HAP-1 (cell line): ENCODE data around the gene FHIT.
A peak's percentile ranks its signal among the peaks of the same experiment; 100 is the strongest.
"Not testable (repeated sequence)": the region's sequence is repeated elsewhere in the genome, so short reads cannot be mapped to it uniquely, and the experiment has no call there.

Source experiments
- DNase-seq, 2 experiments: peaks; one replicate each; pipeline ENCODE4 v3.0.0-alpha.2; 2016 to 2020; ENCODE audit warnings: low spot score in 2 of 2
- H3K27me3 ChIP-seq: fragments of 250-450 bp; sonication (Bioruptor Pico); 2 replicates; pipeline ENCODE4 v1.5.1; 2020; ENCODE audit warnings: low read depth, mild to moderate bottlenecking, moderate library complexity
- H3K36me3 ChIP-seq: fragments of 250-450 bp; sonication (Bioruptor Pico); replicated peaks from 2 replicates; pipeline ENCODE4 v1.5.1; 2020; ENCODE audit warnings: mild to moderate bottlenecking
- H3K4me1 ChIP-seq: fragments of 250-450 bp; sonication (Bioruptor Pico); 2 replicates; pipeline ENCODE4 v1.5.1; 2020; ENCODE audit warnings: mild to moderate bottlenecking
- H3K4me3 ChIP-seq: fragments of 250-450 bp; sonication (Bioruptor Pico); 2 replicates; pipeline ENCODE4 v1.5.1; 2020; ENCODE audit warnings: mild to moderate bottlenecking, moderate library complexity
- H3K9me3 ChIP-seq: fragments of 250-450 bp; sonication (Bioruptor Pico); 2 replicates; pipeline ENCODE4 v1.5.1; 2020; ENCODE audit warnings: mild to moderate bottlenecking, moderate library complexity
- in situ Hi-C: fragments of 300-500 bp; cut with MboI; formaldehyde crosslinking; loops from 3 replicates; pipeline ENCODE4 v1.14.3; 2020; ENCODE audit warnings: low sequenced_read_pairs, inconsistent platforms, mixed read lengths

Gene FHIT

DNA sequence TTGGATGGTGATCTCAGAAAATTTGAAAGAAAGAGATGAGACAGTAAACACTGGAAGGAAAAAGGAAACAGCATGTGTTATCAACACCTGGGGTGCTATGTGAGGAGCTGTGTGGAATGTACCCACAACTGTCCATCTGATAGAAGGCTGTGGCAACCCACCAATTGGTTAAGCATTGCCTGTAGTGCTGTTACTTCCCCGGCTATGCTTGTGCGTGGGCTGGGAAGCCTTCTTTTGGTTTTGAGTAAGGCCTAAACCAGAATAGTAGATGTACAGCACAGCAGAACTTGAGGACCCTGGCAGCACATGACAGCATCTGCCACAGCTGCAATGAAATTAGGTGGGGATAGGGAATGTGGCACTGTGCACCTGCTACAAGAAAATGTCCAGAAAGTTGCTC, 184.5 kb downstream of the FHIT start:
- in situ Hi-C loops: no loop called here
- H3K36me3 ChIP-seq: no peaks in the 10 kb centered on the region

DNA sequence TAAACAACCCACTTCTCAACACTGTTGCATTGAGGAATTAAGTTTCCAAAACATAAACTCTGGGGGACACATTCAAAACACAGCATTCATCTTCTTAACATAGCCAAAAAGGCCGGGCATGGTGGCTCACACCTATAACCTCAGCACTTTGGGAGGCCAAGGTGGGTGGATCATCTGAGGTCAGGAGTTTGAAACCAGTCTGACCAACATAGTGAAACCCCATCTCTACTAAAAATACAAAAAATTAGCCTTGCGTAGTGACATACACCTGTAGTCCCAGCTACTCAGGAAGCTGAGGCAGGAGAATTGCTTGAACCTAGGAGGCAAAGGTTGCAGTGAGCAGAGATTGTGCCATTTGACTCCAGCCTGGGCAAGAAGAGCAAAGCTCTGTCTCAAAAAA, 185.0 kb downstream of the FHIT start:
- DNase-seq, H3K27me3 ChIP-seq, H3K4me1 ChIP-seq, in situ Hi-C loops, H3K4me3 ChIP-seq, H3K9me3 ChIP-seq, H3K36me3 ChIP-seq: not testable (repeated sequence)

More for the DNA sequence above, 184.5 kb downstream of the FHIT start:
- H3K9me3 ChIP-seq: no peaks in the 10 kb centered on the region
- no peaks in the 10 kb centered on the region for H3K27me3 ChIP-seq
- H3K4me1 ChIP-seq: no peaks in the 10 kb centered on the region
- no peak overlapping the region for H3K4me3 ChIP-seq
- DNase-seq: no peak

DNA sequence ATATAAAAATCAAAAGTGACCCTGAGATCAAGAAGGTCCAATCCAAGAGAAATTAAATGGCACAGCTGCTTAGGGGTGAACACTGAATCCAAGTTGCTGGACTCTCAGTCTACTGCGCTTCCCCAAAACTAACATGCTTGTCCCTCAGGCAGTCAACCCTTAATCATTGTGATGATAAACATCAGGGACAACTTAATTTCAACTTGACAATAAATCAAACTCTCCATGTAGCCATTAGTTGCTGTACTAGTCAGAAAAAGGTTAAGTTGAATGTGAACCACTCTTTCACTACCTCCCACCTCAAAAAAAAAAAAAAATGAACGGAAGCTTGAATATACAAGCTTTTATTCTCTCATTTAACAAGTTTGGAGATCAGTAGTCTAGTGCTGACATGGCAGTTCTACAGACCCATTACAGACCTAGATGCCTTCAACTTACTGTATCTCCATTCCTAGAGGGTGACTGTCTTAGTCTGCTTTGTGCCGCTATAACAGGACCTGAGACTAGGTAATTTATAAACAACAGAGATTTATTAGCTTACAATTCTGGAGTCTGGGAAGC, 185.7 kb downstream of the FHIT start:
- no peaks in the 10 kb centered on the region for H3K27me3 ChIP-seq
- no peaks in the 10 kb centered on the region for H3K9me3 ChIP-seq
- DNase-seq: no peak
- no peaks in the 10 kb centered on the region for H3K36me3 ChIP-seq
- no peak overlapping the region for H3K4me3 ChIP-seq
- no peaks in the 10 kb centered on the region for H3K4me1 ChIP-seq
- in situ Hi-C loops: no loop called here

DNA sequence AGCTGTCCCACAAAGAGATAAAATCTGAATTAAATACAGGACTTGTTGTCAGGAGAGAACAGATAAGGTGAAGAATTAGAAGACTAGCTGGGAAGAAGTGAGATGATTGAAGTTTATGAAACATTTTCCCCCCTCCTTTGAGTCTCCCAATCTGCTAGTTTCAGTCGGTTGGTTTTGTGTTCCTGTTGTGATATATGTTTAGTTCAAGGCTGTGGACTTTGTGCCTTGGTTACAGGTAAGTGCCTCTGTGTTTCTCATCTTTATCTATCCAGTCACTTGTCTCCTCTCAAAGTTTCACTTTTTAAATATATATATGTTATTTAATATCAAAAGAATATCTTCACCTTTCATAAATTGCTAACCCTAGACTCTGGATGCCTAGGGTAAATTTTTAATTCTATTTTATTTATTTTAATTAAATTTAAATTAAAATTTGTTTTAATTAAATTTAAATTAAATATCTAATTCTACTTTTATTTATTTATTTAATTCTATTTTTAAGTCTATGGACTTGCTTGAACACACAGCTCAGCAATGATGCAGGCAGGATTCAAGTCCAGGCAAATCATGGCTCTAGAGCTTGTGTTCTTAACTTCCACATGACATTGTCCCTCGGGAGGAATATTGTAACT, 190.0 kb downstream of the FHIT start:
- Histone ChIP-seq H3K4me3 (no peak overlapping the region), H3K9me3 (no peaks in the 10 kb centered on the region), H3K4me1 (no peaks in the 10 kb centered on the region), H3K36me3 (no peaks in the 10 kb centered on the region), H3K27me3 (no peaks in the 10 kb centered on the region)
- in situ Hi-C loops: no loop called here
- DNase-seq: no peak

DNA sequence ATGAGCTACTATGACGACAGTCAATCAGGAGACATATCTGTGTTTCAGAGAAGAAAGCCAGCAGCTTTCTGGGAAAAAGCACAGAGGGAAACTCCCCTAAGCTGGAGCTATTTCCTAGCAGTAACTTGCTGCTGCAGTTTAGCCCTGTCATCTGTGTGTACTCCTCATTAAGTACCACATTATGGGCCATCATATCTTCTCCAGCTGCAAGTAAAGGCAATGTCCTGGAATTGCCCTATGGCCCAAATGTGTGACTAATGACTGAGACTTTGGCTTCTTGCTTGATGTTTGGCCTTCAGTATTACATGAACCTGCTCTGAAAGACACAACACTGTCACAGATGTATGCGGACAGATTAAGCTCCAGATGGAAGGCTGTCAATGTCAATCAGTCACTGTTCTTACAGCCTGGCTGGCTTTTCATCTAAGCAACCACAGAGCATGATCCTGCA, 190.8 kb downstream of the FHIT start:
- Histone ChIP-seq H3K36me3 (no peaks in the 10 kb centered on the region), H3K27me3 (no peaks in the 10 kb centered on the region), H3K4me1 (no peaks in the 10 kb centered on the region), H3K9me3 (no peaks in the 10 kb centered on the region), H3K4me3 (no peak overlapping the region)
- no peak for DNase-seq
- in situ Hi-C loops: no loop called here

DNA sequence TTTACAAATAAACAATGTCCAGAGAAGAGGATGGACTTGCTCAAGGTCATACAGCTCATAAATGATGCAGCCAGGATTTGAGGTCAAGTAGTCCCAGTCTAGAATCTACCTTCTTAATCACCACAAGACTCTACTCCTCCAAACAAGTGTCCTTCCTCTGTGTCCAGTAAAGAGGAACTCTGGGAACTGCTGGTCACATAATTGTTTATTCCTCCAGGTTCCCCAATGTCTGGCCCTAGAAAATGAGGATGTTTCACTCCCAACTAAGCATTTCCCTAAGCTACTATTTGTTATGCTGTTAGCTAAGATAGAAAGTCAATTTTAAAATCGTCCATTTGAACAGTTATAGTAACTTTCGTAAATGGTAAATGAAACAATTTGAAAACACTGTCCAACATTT, 192.4 kb downstream of the FHIT start:
- H3K36me3 ChIP-seq: no peaks in the 10 kb centered on the region
- DNase-seq: no peak
- H3K4me3 ChIP-seq: no peak overlapping the region
- in situ Hi-C loops: no loop called here
- no peaks in the 10 kb centered on the region for H3K9me3 ChIP-seq
- no peaks in the 10 kb centered on the region for H3K27me3 ChIP-seq
- no peaks in the 10 kb centered on the region for H3K4me1 ChIP-seq

DNA sequence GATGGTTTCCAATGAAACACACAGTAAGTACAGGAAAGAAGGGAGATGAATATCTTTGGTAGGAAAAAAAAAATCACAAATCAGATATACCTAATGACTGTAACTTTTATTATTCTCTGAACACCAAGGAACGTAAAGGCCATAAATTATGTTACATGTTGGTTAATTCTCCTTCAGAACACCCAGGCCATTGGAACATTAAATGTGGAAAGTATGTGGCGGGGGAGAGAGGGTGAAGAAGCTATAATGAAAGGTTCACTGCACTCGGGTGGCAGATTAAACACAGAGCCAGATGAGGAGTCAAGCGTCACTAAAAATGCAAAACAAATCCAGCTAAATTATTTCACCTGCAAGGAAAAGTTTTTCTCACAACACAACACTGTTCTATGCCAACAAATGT, 193.8 kb downstream of the FHIT start:
- in situ Hi-C loops: no loop called here
- Histone ChIP-seq H3K36me3 (no peaks in the 10 kb centered on the region), H3K9me3 (no peaks in the 10 kb centered on the region), H3K4me3 (no peak overlapping the region), H3K27me3 (no peaks in the 10 kb centered on the region), H3K4me1 (peaks cover 3% of the 10 kb centered on the region; the same call in 1 of the 2 replicates)
- DNase-seq: no peak

DNA sequence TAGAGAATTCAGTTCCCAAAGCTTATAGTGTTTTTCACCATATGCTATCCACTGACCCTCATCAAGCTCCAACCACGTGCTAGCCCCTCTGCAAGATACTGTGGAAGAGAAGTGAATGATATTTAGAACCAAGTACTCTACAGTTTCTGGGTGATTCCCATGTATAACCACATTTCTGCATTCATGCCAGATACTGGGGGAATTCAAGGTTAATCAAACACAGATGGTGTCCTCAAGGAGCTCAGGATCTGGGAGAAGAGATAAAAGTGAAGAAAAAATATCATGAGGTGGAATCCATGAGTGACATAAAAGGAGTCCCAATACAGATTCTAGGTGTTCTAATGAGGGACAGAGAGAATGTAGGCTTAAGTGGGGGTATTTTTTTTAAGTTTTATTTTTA, 195.8 kb downstream of the FHIT start:
- DNase-seq: no peak
- Histone ChIP-seq H3K36me3 (no peaks in the 10 kb centered on the region), H3K4me3 (no peak overlapping the region), H3K9me3 (no peaks in the 10 kb centered on the region), H3K27me3 (no peaks in the 10 kb centered on the region), H3K4me1 (peaks cover 5% of the 10 kb centered on the region; the same call in 1 of the 2 replicates)
- in situ Hi-C loops: no loop called here

DNA sequence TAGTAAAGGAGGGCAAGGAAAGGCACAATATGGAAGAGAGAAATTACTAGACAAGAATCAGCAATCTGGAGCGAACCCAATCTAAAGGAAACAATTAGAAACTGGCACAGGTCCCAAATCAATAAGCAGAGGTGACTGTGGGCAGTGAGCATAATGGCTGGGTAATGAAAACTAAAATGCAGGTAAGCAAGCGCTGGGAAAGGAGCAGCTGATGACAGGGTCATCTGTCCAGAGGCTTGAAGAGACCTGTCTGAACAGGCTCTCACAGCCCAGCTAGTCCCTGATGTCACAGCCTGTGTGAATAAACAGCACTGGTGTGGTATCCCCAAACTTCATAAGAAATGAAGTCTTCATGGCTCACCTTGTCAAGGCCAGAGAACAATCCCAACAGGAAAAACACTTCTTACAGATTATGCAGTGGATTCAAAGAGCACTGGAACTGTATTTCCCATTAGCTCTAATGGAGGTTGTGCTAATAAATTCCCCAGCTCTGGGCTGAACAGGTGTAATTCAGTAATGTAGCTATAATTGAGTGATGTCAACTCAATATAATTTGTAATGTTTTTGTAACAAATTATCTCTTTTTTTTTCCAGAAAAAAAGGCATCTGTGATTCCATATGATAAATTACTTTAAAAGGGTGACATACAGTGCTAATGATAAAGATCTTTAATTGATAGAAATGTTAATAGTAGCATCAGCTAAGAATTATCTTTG, 197.3 kb downstream of the FHIT start:
- no peaks in the 10 kb centered on the region for H3K27me3 ChIP-seq
- no peak for DNase-seq
- in situ Hi-C loops: no loop called here
- no peaks in the 10 kb centered on the region for H3K36me3 ChIP-seq
- peaks cover 5% of the 10 kb centered on the region; the same call in 1 of the 2 replicates for H3K4me1 ChIP-seq
- no peaks in the 10 kb centered on the region for H3K9me3 ChIP-seq
- no peak overlapping the region for H3K4me3 ChIP-seq

DNA sequence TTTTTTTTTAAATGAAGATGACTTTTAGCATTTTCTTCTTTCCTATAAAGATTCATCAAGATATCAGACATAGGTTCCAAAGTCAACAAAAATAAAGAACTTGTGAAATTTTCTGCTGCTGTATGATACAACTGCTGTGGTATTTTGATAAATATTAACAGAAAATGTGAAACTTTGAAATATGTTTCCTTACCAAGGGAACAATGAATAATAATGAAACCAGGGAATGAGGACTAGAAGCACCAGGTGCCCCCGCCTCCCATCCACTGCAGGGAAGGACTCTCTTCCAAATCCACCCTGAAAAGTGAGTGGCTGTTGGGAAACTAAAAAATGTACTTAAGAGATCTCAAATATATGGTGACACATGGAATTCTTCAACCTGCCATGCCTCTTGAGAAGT, 198.4 kb downstream of the FHIT start:
- H3K9me3 ChIP-seq: no peaks in the 10 kb centered on the region
- no peaks in the 10 kb centered on the region for H3K36me3 ChIP-seq
- DNase-seq: no peak
- H3K4me3 ChIP-seq: no peak overlapping the region
- H3K4me1 ChIP-seq: peaks cover 5% of the 10 kb centered on the region; the same call in 1 of the 2 replicates
- in situ Hi-C loops: no loop called here
- no peaks in the 10 kb centered on the region for H3K27me3 ChIP-seq

DNA sequence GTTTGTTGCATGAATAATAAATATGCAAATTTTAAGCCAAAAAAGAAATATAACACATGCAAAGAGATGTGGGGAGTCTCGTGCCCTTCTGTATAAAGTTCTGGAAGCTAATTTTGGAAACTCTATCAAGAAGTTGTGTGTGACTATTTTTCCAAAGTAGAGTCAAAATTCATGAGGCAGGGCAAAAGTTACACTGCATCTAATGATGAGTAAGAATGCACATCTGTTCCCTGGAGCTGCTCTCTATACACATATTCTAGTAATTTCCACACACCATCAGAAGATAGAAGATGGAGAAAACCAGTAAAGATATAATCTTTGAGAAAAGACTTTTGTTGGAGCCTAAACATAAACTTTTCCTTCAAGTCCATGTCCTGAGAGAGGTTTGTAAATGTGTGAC, 199.6 kb downstream of the FHIT start:
- in situ Hi-C loops: no loop called here
- DNase-seq: no peak
- Histone ChIP-seq H3K36me3 (no peaks in the 10 kb centered on the region), H3K9me3 (no peaks in the 10 kb centered on the region), H3K4me3 (no peak overlapping the region), H3K4me1 (peaks cover 5% of the 10 kb centered on the region; the same call in 1 of the 2 replicates), H3K27me3 (no peaks in the 10 kb centered on the region)

DNA sequence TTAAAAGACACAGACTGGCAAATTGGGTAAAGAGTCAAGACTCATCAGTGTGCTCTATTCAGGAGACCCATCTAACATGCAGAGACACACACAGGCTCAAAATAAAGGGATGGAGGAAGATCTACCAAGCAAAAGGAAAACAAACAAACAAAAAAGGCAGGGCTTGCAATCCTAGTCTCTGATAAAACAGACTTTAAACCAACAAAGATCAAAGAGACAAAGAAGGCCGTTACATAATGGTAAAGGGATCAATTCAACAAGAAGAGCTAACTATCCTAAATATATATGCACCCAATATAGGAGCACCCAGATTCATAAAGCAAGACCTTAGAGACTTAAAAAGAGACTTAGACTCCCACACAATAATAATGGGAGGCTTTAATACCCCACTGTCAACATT, 206.1 kb downstream of the FHIT start:
- H3K4me3 ChIP-seq, H3K27me3 ChIP-seq, in situ Hi-C loops, H3K36me3 ChIP-seq, H3K9me3 ChIP-seq, H3K4me1 ChIP-seq, DNase-seq: not testable (repeated sequence)

DNA sequence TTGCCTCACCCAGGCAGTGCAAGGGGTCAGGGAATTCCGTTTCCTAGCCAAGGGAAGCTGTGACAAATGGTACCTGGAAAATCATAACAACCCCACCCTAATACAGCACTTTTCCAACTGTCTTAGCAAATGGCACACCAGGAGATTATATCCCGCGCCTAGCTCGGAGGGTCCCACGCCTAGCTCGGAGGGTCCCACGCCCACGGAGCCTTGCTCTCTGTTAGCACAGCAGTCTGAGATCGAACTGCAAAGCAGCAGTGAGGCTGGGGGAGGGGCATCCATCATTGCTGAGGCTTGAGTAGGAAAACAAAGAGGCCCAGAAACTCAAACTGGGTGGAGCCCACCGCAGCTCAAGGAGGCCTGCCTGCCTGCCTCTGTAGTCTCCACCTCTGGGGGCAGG, 208.1 kb downstream of the FHIT start:
- Histone ChIP-seq H3K4me1 (peaks cover 9% of the 10 kb centered on the region), H3K4me3 (no peak overlapping the region), H3K27me3 (no peaks in the 10 kb centered on the region), H3K36me3 (no peaks in the 10 kb centered on the region), H3K9me3 (peaks cover 3% of the 10 kb centered on the region; the same call in 1 of the 2 replicates)
- in situ Hi-C loops: no loop called here
- DNase-seq: peak in 1 of 2 experiments; percentile 21

DNA sequence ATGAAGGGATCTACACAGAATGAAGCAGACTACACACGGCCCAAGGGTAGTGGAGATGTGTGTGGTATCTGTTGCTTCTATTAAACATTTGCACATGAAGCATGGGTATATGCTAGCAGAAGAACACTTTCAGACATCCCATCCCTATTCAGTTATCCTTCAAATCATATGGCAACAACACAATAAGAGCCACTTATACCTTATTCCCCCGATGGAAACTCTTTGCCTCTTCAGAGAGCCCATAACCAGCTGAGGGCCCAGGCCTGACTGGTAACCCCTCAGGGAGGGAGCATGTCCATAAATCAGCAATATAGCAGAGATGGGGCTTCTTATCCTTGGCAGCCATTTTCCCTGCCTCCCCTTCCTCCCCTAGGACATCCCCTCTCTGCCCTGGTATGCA, 210.6 kb downstream of the FHIT start:
- no peak overlapping the region for H3K4me3 ChIP-seq
- H3K9me3 ChIP-seq: peaks cover 3% of the 10 kb centered on the region; the same call in 1 of the 2 replicates
- H3K36me3 ChIP-seq: no peaks in the 10 kb centered on the region
- H3K4me1 ChIP-seq: peaks cover 9% of the 10 kb centered on the region
- H3K27me3 ChIP-seq: no peaks in the 10 kb centered on the region
- DNase-seq: no peak
- in situ Hi-C loops: no loop called here
